ENCODE data around the gene NT5C2. TPM values are rescaled to one million over a fixed set of nuclear protein-coding genes. Genes with fewer than 3 reads are reported as not detected.
"Not testable (repeated sequence)": the region's sequence is repeated elsewhere in the genome, so short reads cannot be mapped to it uniquely, and the experiment has no call there.

NT5C2 gene
- total RNA-seq, 1 experiment from 2014 or later: 52.2 TPM

GRCh38 chr10:103181244-103181643 is 11.8 kb downstream of the NT5C2 start:
- CTCF ChIA-PET: no interaction called here

GRCh38 chr10:103180491-103180890 is 12.6 kb downstream of the NT5C2 start:
- no peak overlapping the region for H3K4me3 Mint-ChIP-seq (ENCODE audit: unreplicated experiment)
- H3K4me1 Mint-ChIP-seq (ENCODE audit: insufficient read depth, unreplicated experiment): peaks cover 13% of the 10 kb centered on the region
- H3K36me3 Mint-ChIP-seq (ENCODE audit: insufficient read depth, unreplicated experiment): peaks cover 40% of the 10 kb centered on the region
- no peaks in the 10 kb centered on the region for H3K9me3 Mint-ChIP-seq (ENCODE audit: unreplicated experiment)
- no peak overlapping the region for H3K27ac Mint-ChIP-seq (ENCODE audit: low read depth, unreplicated experiment)
- intact Hi-C loops (cut with micrococcal nuclease): no loop called here
- no peak for DNase-seq (ENCODE audit: unreplicated experiment)
- no peak for TF ChIP-seq CTCF (IDR thresholded peaks at IDR 0.05; ENCODE audit: unreplicated experiment)
- BruUV-seq (replicated peaks): TSS peak; percentile 6
- CTCF ChIA-PET: no interaction called here
- POLR2A ChIA-PET: interaction anchor here (1.1 to 1.4 kb wide), 2 partner anchors 12 to 61 kb away, joined by 3 to 8 read pairs; partner anchors contain the start of gene NT5C2
- no peaks in the 10 kb centered on the region for H3K27me3 Mint-ChIP-seq (ENCODE audit: insufficient read depth, unreplicated experiment)

More at GRCh38 chr10:103181244-103181643, 11.8 kb downstream of the NT5C2 start:
- H3K27ac Mint-ChIP-seq (ENCODE audit: low read depth, unreplicated experiment): no peak overlapping the region
- peaks cover 40% of the 10 kb centered on the region for H3K36me3 Mint-ChIP-seq (ENCODE audit: insufficient read depth, unreplicated experiment)
- intact Hi-C loops (cut with micrococcal nuclease): no loop called here
- BruUV-seq (replicated peaks): no TSS peak
- no peaks in the 10 kb centered on the region for H3K27me3 Mint-ChIP-seq (ENCODE audit: insufficient read depth, unreplicated experiment)
- H3K4me3 Mint-ChIP-seq (ENCODE audit: unreplicated experiment): no peak overlapping the region
- DNase-seq (ENCODE audit: unreplicated experiment): no peak
- H3K9me3 Mint-ChIP-seq (ENCODE audit: unreplicated experiment): no peaks in the 10 kb centered on the region
- no peak for TF ChIP-seq CTCF (IDR thresholded peaks at IDR 0.05; ENCODE audit: unreplicated experiment)
- peaks cover 13% of the 10 kb centered on the region for H3K4me1 Mint-ChIP-seq (ENCODE audit: insufficient read depth, unreplicated experiment)
- POLR2A ChIA-PET: interaction anchor here (1.1 kb wide), 1 partner anchor 60 kb away, joined by 3 read pairs; no protein-coding TSS in a partner anchor

GRCh38 chr10:103177123-103177522 is 15.9 kb downstream of the NT5C2 start:
- no peaks in the 10 kb centered on the region for H3K9me3 Mint-ChIP-seq (ENCODE audit: unreplicated experiment)
- no peak overlapping the region for H3K27ac Mint-ChIP-seq (ENCODE audit: low read depth, unreplicated experiment)
- no peak for TF ChIP-seq CTCF (IDR thresholded peaks at IDR 0.05; ENCODE audit: unreplicated experiment)
- no peaks in the 10 kb centered on the region for H3K4me1 Mint-ChIP-seq (ENCODE audit: insufficient read depth, unreplicated experiment)
- no peak overlapping the region for H3K4me3 Mint-ChIP-seq (ENCODE audit: unreplicated experiment)
- BruUV-seq (replicated peaks): no TSS peak
- ChIA-PET POLR2A (interaction anchor here (0.5 to 2.3 kb wide), 6 partner anchors 9 to 679 kb away, joined by 3 to 5 read pairs (median 3); no protein-coding TSS in a partner anchor), CTCF (interaction anchor here (0.9 kb wide), 1 partner anchor 8 kb away, joined by 4 read pairs; no protein-coding TSS in a partner anchor)
- H3K27me3 Mint-ChIP-seq (ENCODE audit: insufficient read depth, unreplicated experiment): no peaks in the 10 kb centered on the region
- no peak for DNase-seq (ENCODE audit: unreplicated experiment)
- peaks cover 67% of the 10 kb centered on the region for H3K36me3 Mint-ChIP-seq (ENCODE audit: insufficient read depth, unreplicated experiment)
- intact Hi-C loops (cut with micrococcal nuclease): no loop called here

GRCh38 chr10:103175580-103176285 is 17.3 kb downstream of the NT5C2 start:
- intact Hi-C loops (cut with micrococcal nuclease): no loop called here
- Mint-ChIP-seq H3K9me3 (ENCODE audit: unreplicated experiment) (no peaks in the 10 kb centered on the region), H3K4me3 (ENCODE audit: unreplicated experiment) (no peak overlapping the region), H3K27ac (ENCODE audit: low read depth, unreplicated experiment) (no peak overlapping the region), H3K4me1 (ENCODE audit: insufficient read depth, unreplicated experiment) (no peaks in the 10 kb centered on the region), H3K36me3 (ENCODE audit: insufficient read depth, unreplicated experiment) (peaks cover 73% of the 10 kb centered on the region), H3K27me3 (ENCODE audit: insufficient read depth, unreplicated experiment) (no peaks in the 10 kb centered on the region)
- TF ChIP-seq CTCF (IDR thresholded peaks at IDR 0.05; ENCODE audit: unreplicated experiment): no peak
- no TSS peak for BruUV-seq (replicated peaks)
- CTCF ChIA-PET: no interaction called here
- POLR2A ChIA-PET: interaction anchor here (0.6 kb wide), 1 partner anchor 96 kb away, joined by 3 read pairs; no protein-coding TSS in a partner anchor
- DNase-seq (ENCODE audit: unreplicated experiment): no peak

GRCh38 chr10:103174324-103174723 is 18.7 kb downstream of the NT5C2 start:
- H3K9me3 Mint-ChIP-seq (ENCODE audit: unreplicated experiment); CTCF ChIA-PET; H3K27me3 Mint-ChIP-seq (ENCODE audit: insufficient read depth, unreplicated experiment); POLR2A ChIA-PET; H3K27ac Mint-ChIP-seq (ENCODE audit: low read depth, unreplicated experiment); H3K4me3 Mint-ChIP-seq (ENCODE audit: unreplicated experiment); H3K4me1 Mint-ChIP-seq (ENCODE audit: insufficient read depth, unreplicated experiment); DNase-seq (ENCODE audit: unreplicated experiment); intact Hi-C loops (cut with micrococcal nuclease); BruUV-seq (replicated peaks): not testable (repeated sequence)
- H3K36me3 Mint-ChIP-seq (ENCODE audit: insufficient read depth, unreplicated experiment): peaks cover 65% of the 10 kb centered on the region
